Ovary (tissue), 9 donors: ENCODE data around the gene SPAG4. TPM values are rescaled to one million over a fixed set of nuclear protein-coding genes. Genes with fewer than 3 reads are reported as not detected.
A peak's percentile ranks its signal among the peaks of the same experiment; 100 is the strongest.

Source experiments
- DNase-seq, 5 donors: peaks; one replicate each; pipeline ENCODE4 v3.0.0-alpha.2; 2019 to 2020
- H3K27ac ChIP-seq, 2 donors: fragments of 200-600 bp; one replicate each; pipeline versions ENCODE4 v1.5.1 to v1.8.0; 2019 to 2022
- H3K27me3 ChIP-seq: fragments of 200-600 bp; one replicate; pipeline ENCODE4 v1.8.0; 2022
- H3K36me3 ChIP-seq: fragments of 200-600 bp; sonication (generic); one replicate; pipeline ENCODE4 v1.5.1; 2019
- H3K4me1 ChIP-seq: one replicate; pipeline ENCODE4 v1.8.1; 2013; ENCODE audit warnings: mild to moderate bottlenecking, moderate library complexity; ENCODE audit not compliant: insufficient read depth
- H3K4me3 ChIP-seq: fragments of 200-600 bp; sonication (generic); one replicate; pipeline ENCODE4 v1.5.1; 2017
- H3K9me3 ChIP-seq, 2 donors: fragments of 200-600 bp in 1 of 2; sonication (generic) in 1 of 2; one replicate each; pipeline versions ENCODE4 v1.5.1 to v1.8.1; 2013 to 2019; ENCODE audit warnings: mild to moderate bottlenecking in 1 of 2, moderate library complexity in 1 of 2
- EP300 ChIP-seq: sonication (generic); formaldehyde crosslinking; IDR thresholded peaks from one replicate; pipeline ENCODE4 v1.6.1; 2017; ENCODE audit warnings: antibody characterized with exemption
- POLR2A ChIP-seq: fragments of 450-650 bp; IDR thresholded peaks from one replicate; pipeline ENCODE4 v1.6.1; 2017; ENCODE audit warnings: antibody characterized with exemption, mild to moderate bottlenecking, moderate library complexity
- WGBS, 3 donors: extraction: QIAGEN DNeasy Blood & Tissue Kit in 1 of 3; methylation state at CpG; one replicate each; pipeline versions ENCODE4 v1.1.5 to v1.1.7; 2013 to 2017; 5-methylcytosine and 5-hydroxymethylcytosine counted together
- intact Hi-C, 4 donors: fragments of 100-400 bp; cut with DNase I; formaldehyde crosslinking; loops; one replicate each; pipeline versions ENCODE4 v1.11.0 to v1.15.1; 2022 to 2023
- polyA plus RNA-seq, 2 donors: library from polyadenylated mRNA; stranded (reverse); fragments of 200-250 nt in 1 of 2; fragments of 350-450 nt in 1 of 2; fragmentation: Illumina TruSeq in 1 of 2; extraction: RNeasy Lipid Tissue Mini Kit (QIAGEN cat#74804) in 1 of 2; gene quantifications; one replicate each; pipeline ENCODE4 v1.2.3, GENCODE V29; 2013 to 2014
- small RNA-seq: library from RNA; depleted of rRNA; stranded (forward); fragments of <200 nt; gene quantifications from one replicate; pipeline ENCODE3, GENCODE V24; 2016
- total RNA-seq, 7 donors: library from RNA; depleted of rRNA in 2 of 7; stranded (reverse); fragments of >200 nt in 2 of 7; fragmentation: NEBNext Ultra II Directional in 3 of 7; extraction: Animal tissue kit (Norgen Biotek cat#: 25700) in 3 of 7; gene quantifications; one replicate each; pipeline versions ENCODE4 v1.1.0 to v1.2.4, GENCODE V29; 2016 to 2023
- TF ChIP-seq, protein P1 (sequence below), 3 donors: fragments of 450-650 bp in 2 of 3; fragments of 200-600 bp in 1 of 3; IDR thresholded peaks; one replicate each; pipeline versions ENCODE4 v1.5.1 to v1.8.0; 2016 to 2022; ENCODE audit warnings: antibody characterized with exemption in 3 of 3, mild to moderate bottlenecking in 1 of 3
- donor health status: DM: no; HTN: no; CAD: no; lungs with moderate emphysema.
- donor health status: DM: no; HTN: no; CAD: no.
- donor health status: Bipolar disorder and iron deficiency.
- donor health status: DM: yes; HTN: yes; CAD: no.
- donor health status: DM: no; HTN: no; CAD: no.
- donor health status: DM: yes; HTN: yes; CAD: no.

Gene SPAG4
- total and polyA plus RNA-seq, 9 donors: 1.00 to 12.8 (median 9.6) TPM

DNA sequence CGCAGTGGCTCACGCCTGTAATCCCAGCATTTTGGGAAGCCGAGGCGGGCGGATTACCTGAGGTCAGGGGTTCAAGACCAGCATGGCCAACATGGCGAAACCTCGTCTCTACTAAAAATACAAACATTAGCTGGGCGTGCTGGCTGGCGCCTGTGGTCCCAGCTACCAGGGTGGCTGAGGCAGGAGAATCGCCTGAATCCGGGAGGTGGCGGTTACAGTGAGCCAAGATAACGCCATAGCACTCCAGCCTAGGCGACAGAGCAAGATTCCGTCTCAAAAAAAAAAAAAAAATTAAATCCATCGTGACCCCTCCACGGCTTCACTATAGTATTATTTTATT, 50.3 kb downstream of the SPAG4 start:
- TF ChIP-seq, protein P1, sequence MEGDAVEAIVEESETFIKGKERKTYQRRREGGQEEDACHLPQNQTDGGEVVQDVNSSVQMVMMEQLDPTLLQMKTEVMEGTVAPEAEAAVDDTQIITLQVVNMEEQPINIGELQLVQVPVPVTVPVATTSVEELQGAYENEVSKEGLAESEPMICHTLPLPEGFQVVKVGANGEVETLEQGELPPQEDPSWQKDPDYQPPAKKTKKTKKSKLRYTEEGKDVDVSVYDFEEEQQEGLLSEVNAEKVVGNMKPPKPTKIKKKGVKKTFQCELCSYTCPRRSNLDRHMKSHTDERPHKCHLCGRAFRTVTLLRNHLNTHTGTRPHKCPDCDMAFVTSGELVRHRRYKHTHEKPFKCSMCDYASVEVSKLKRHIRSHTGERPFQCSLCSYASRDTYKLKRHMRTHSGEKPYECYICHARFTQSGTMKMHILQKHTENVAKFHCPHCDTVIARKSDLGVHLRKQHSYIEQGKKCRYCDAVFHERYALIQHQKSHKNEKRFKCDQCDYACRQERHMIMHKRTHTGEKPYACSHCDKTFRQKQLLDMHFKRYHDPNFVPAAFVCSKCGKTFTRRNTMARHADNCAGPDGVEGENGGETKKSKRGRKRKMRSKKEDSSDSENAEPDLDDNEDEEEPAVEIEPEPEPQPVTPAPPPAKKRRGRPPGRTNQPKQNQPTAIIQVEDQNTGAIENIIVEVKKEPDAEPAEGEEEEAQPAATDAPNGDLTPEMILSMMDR (IDR thresholded peaks at IDR 0.05): no peak
- no peak for TF ChIP-seq POLR2A
- no peak for TF ChIP-seq EP300
- peaks cover 2% of the 10 kb centered on the region for H3K4me1 ChIP-seq
- no peak overlapping the region for H3K4me3 ChIP-seq
- H3K9me3 ChIP-seq: no peaks in the 10 kb centered on the region
- H3K27me3 ChIP-seq: no peaks in the 10 kb centered on the region
- H3K36me3 ChIP-seq: no peaks in the 10 kb centered on the region
- intact Hi-C loops: loop anchor here in 1 of 4 donors (2.0 kb wide), 1 partner anchor 49 kb away; no protein-coding TSS in a partner anchor
- peak in 2 of 5 donors; percentile 17 to 35 for DNase-seq
- WGBS, 3 donors: 96 to 97% (median 96%) methylated on average over 17 of the region's 17 CpGs
- no peak overlapping the region for H3K27ac ChIP-seq

DNA sequence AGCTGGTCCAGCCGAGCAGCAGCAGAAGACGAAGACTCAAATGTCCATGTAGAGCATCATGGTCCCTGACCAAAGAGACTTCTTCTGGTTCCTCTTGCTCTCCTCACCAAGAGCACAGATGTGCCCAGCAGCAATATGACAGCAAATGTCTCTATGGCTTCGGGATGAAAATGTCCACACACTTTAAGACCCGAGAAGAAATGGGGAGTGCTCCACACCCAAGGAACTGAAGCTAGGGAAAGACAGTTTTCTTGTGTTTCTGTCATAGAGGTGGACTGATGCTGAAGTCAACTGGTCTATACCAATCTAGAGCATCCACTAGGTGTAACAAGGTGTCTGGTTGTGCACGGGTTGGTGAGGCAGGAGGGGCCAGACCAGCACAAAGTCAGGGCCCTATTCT, 53.6 kb downstream of the SPAG4 start:
- Histone ChIP-seq H3K9me3 (no peaks in the 10 kb centered on the region), H3K27me3 (no peaks in the 10 kb centered on the region), H3K4me1 (no peaks in the 10 kb centered on the region), H3K27ac (no peak overlapping the region), H3K4me3 (no peak overlapping the region), H3K36me3 (no peaks in the 10 kb centered on the region)
- intact Hi-C loops: no loop called here
- 93 to 96% (median 94%) methylated on average over 5 of the region's 5 CpGs for WGBS, 3 donors
- DNase-seq: no peak
- TF ChIP-seq, protein P1 (IDR thresholded peaks at IDR 0.05): no peak
- TF ChIP-seq EP300 (no peak), POLR2A (no peak)

DNA sequence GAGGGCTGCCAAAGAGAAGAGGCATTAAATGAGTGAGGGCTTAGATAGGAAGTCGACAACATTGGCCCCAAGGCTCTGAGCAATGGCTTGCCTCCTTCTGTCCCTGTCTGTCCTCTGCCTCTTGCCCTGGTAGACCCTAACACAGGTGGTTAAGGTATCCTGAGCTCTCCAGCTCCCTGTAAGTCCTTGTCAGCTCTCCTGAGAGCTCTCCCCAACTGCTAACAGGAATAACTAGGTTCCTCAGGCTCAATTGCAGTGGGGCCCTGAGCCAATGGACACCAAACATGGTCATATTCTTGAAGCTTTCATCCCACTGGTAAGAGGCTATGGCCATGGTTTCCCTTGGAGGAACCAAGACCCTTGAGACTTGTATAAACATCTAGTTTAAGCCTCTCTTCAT, 54.1 kb downstream of the SPAG4 start:
- no peak overlapping the region for H3K27ac ChIP-seq
- no peaks in the 10 kb centered on the region for H3K4me1 ChIP-seq
- WGBS, 3 donors: 87 to 93% (median 92%) methylated on average over 1 of the region's 1 CpG
- H3K9me3 ChIP-seq: no peaks in the 10 kb centered on the region
- no peak for DNase-seq
- no peaks in the 10 kb centered on the region for H3K36me3 ChIP-seq
- intact Hi-C loops: no loop called here
- no peak for TF ChIP-seq POLR2A
- TF ChIP-seq, protein P1 (IDR thresholded peaks at IDR 0.05): no peak
- TF ChIP-seq EP300: no peak
- H3K27me3 ChIP-seq: no peaks in the 10 kb centered on the region
- no peak overlapping the region for H3K4me3 ChIP-seq

Small RNA genes lying within 50 kb of the gene (small RNA-seq; reads per million reads assigned to genes)
- gene RNU6-759P: not detected
- gene RPL37P1: not detected

Other genes with a start within 250 kb of the SPAG4 start
- 10 to 100 TPM; 20.6 to 60.4 (median 43.4) TPM for gene UQCC1, start 203.9 kb upstream of the SPAG4 start, total RNA-seq
- gene UQCC1, start 203.9 kb upstream of the SPAG4 start, polyA plus RNA-seq: 10 to 100 TPM; 19.1 to 53.3 TPM
- gene GDF5, start 177.6 kb upstream of the SPAG4 start, total RNA-seq: under 1 TPM in 2 of 7 donors, not detected in 5; 0.33 to 0.36 TPM
- not detected for gene GDF5, start 177.6 kb upstream of the SPAG4 start, polyA plus RNA-seq
- 10 to 100 TPM; 20.6 to 44.2 (median 27.9) TPM for gene CEP250, start 160.2 kb upstream of the SPAG4 start, total RNA-seq
- gene CEP250, start 160.2 kb upstream of the SPAG4 start, polyA plus RNA-seq: 10 to 100 TPM; 11.7 to 16.0 TPM
- gene C20orf173, start 86.2 kb upstream of the SPAG4 start, total RNA-seq: not detected
- gene C20orf173, start 86.2 kb upstream of the SPAG4 start, polyA plus RNA-seq: not detected
- 100 to 1,000 TPM; 168 to 278 (median 221) TPM for gene ERGIC3, start 73.8 kb upstream of the SPAG4 start, total RNA-seq
- gene ERGIC3, start 73.8 kb upstream of the SPAG4 start, polyA plus RNA-seq: 100 to 1,000 TPM; 212 to 354 TPM
- 100 to 1,000 TPM in 6 of 7 donors, 10 to 100 TPM in 1; 97.5 to 173 (median 165) TPM for gene CPNE1, start 49.1 kb downstream of the SPAG4 start, total RNA-seq
- 100 to 1,000 TPM; 127 to 129 TPM for gene CPNE1, start 49.1 kb downstream of the SPAG4 start, polyA plus RNA-seq
- 100 to 1,000 TPM in 5 of 7 donors, 10 to 100 TPM in 2; 30.0 to 130 (median 107) TPM for gene RBM12, start 49.1 kb downstream of the SPAG4 start, total RNA-seq
- gene RBM12, start 49.1 kb downstream of the SPAG4 start, polyA plus RNA-seq: 10 to 100 TPM; 20.4 to 63.5 TPM
- gene NFS1, start 83.5 kb downstream of the SPAG4 start, total RNA-seq: 10 to 100 TPM; 17.3 to 33.7 (median 29.4) TPM
- 10 to 100 TPM; 26.8 to 58.1 TPM for gene NFS1, start 83.5 kb downstream of the SPAG4 start, polyA plus RNA-seq
- gene ROMO1, start 83.6 kb downstream of the SPAG4 start, total RNA-seq: 100 to 1,000 TPM in 6 of 7 donors, 10 to 100 TPM in 1; 98.7 to 404 (median 112) TPM
- gene ROMO1, start 83.6 kb downstream of the SPAG4 start, polyA plus RNA-seq: 100 to 1,000 TPM in 1 of 2 donors, 10 to 100 TPM in 1; 23.2 to 195 TPM
- 100 to 1,000 TPM; 277 to 389 (median 356) TPM for gene RBM39, start 126.4 kb downstream of the SPAG4 start, total RNA-seq
- gene RBM39, start 126.4 kb downstream of the SPAG4 start, polyA plus RNA-seq: 100 to 1,000 TPM; 247 to 269 TPM
- 10 to 100 TPM; 41.4 to 70.0 (median 48.0) TPM for gene PHF20, start 156.2 kb downstream of the SPAG4 start, total RNA-seq
- 10 to 100 TPM; 17.6 to 35.1 TPM for gene PHF20, start 156.2 kb downstream of the SPAG4 start, polyA plus RNA-seq